Measurements from ENCODE around the gene PRDM15. TPM values are rescaled to one million over a fixed set of nuclear protein-coding genes. Genes with fewer than 3 reads are reported as not detected.

The PRDM15 gene
- total and polyA plus RNA-seq, 7 donors, result 1.2 to 6.9 (median 4.6) TPM

DNA sequence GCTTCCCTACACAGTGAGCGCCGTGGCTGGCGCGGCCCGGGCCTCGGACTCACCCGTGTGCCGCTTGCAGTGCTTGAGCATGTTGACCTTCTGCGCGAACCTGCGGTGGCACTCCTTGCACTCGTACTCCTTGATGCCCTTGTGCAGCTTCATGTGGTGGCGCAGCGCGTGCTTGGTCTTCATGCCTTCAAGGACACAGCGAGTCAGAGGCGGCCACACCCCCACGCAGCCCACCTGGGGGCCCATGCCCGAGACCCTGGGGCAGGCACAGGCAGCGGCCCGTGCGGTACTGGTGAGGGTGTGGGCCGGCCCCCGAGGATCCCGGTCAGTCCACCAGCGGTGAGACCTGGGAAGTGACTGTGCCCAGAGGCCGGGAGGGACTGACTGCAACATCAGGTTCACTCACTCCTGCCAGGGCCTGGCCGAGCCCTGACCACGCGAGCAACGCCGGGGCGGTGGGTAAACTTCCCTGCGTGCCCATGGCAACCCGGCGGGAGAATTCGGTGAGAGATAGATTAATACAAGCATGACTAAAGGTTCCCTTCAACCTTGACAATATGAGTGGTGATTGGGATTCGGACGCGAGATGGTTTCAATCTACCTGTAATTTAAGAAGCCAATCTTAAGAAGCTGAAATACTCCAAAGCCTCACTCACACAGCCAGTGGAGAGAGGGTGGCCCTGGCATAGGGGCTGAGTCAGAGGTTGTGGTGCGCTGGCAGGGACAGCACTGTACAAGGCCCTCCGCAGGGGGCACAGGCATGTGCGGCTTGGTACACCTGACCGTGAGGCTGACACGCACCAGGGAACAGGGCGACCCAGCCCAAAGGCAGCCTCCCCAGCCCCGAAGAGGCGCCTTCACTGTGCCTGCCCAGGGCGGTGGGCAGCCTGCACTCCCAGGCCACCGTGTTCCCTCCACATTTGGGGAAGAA is 63.2 kb downstream of the PRDM15 start:
- 94 to 95% methylated on average over 50 of the region's 50 CpGs for WGBS, 2 donors
- Histone ChIP-seq H3K9me3 (no peaks in the 10 kb centered on the region), H3K4me3 (no peak overlapping the region), H3K27ac (no peak overlapping the region), H3K4me1 (peaks cover 0 to 8% (median 3%) of the 10 kb centered on the region in 4 donors), H3K36me3 (peaks cover 0 to 35% (median 10%) of the 10 kb centered on the region in 4 donors), H3K27me3 (no peaks in the 10 kb centered on the region)
- TF ChIP-seq EP300 (IDR thresholded peaks at IDR 0.05) (no peak), POLR2AphosphoS5 (IDR thresholded peaks at IDR 0.05) (no peak), POLR2A (IDR thresholded peaks at IDR 0.05) (no peak)
- TF ChIP-seq, protein P1, sequence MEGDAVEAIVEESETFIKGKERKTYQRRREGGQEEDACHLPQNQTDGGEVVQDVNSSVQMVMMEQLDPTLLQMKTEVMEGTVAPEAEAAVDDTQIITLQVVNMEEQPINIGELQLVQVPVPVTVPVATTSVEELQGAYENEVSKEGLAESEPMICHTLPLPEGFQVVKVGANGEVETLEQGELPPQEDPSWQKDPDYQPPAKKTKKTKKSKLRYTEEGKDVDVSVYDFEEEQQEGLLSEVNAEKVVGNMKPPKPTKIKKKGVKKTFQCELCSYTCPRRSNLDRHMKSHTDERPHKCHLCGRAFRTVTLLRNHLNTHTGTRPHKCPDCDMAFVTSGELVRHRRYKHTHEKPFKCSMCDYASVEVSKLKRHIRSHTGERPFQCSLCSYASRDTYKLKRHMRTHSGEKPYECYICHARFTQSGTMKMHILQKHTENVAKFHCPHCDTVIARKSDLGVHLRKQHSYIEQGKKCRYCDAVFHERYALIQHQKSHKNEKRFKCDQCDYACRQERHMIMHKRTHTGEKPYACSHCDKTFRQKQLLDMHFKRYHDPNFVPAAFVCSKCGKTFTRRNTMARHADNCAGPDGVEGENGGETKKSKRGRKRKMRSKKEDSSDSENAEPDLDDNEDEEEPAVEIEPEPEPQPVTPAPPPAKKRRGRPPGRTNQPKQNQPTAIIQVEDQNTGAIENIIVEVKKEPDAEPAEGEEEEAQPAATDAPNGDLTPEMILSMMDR (IDR thresholded peaks at IDR 0.05), result no peak
- intact Hi-C loops (cut with DNase I), result loop anchor here (1.0 kb wide), 1 partner anchor 301 kb away; no protein-coding TSS in a partner anchor
- peak; percentile 68 for DNase-seq

DNA sequence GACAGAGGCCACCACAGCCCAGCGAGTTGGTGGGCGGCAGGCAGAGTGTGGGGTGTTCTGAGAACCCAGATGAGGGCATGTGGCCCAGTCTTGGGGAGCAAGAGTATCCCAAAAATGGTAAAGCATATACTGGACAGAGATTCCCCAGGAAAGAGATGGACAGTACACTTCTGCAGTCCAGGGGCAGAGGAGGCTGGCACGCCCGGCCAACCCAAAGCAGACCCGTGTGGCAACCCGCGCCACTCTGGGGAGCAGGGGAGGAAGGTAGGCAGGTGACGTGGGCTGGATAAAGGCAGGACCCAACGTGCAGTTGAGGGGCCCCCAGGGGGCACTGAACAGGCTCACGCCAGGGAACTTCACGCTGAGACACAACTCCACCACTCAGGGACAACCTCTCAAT is 65.9 kb downstream of the PRDM15 start:
- WGBS, 2 donors, result 91 to 95% methylated on average over 11 of the region's 11 CpGs
- no peak for DNase-seq
- Histone ChIP-seq H3K27ac (no peak overlapping the region), H3K4me3 (no peak overlapping the region), H3K9me3 (no peaks in the 10 kb centered on the region), H3K36me3 (peaks cover 0 to 50% (median 13%) of the 10 kb centered on the region in 4 donors), H3K27me3 (no peaks in the 10 kb centered on the region), H3K4me1 (peaks cover 0 to 8% (median 3%) of the 10 kb centered on the region in 4 donors)
- intact Hi-C loops (cut with DNase I), result no loop called here
- no peak for TF ChIP-seq POLR2A (IDR thresholded peaks at IDR 0.05)
- TF ChIP-seq EP300 (IDR thresholded peaks at IDR 0.05), result no peak
- TF ChIP-seq, protein P1 (IDR thresholded peaks at IDR 0.05), result no peak
- no peak for TF ChIP-seq POLR2AphosphoS5 (IDR thresholded peaks at IDR 0.05)

DNA sequence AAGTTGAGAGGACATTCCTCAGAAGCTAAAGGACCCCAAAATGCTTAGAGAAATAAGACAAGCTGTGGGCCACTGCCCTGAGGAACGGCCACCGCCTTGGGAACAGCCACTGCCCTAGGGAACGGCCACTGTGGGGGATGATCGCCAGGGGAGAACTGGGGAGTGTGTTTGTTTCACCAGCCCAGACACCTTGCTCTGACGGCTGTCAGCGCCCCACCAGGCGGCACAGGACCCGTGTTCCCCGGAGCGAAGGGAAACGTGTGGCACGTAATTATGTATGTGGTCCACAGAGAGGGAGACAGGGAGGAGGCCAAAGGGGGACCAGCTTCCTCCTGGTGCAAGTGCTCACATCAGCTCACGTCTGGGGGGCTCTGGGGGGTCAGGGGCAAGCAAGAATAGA is 66.5 kb downstream of the PRDM15 start:
- Histone ChIP-seq H3K4me1 (peaks cover 0 to 8% (median 3%) of the 10 kb centered on the region in 4 donors), H3K9me3 (no peaks in the 10 kb centered on the region), H3K27me3 (no peaks in the 10 kb centered on the region), H3K36me3 (peaks cover 0 to 54% (median 13%) of the 10 kb centered on the region in 4 donors), H3K27ac (no peak overlapping the region), H3K4me3 (no peak overlapping the region)
- no peak for DNase-seq
- TF ChIP-seq POLR2AphosphoS5 (IDR thresholded peaks at IDR 0.05) (no peak), EP300 (IDR thresholded peaks at IDR 0.05) (no peak), POLR2A (IDR thresholded peaks at IDR 0.05) (no peak)
- TF ChIP-seq, protein P1 (IDR thresholded peaks at IDR 0.05), result no peak
- intact Hi-C loops (cut with DNase I), result no loop called here
- WGBS, 2 donors, result 96% methylated on average over 13 of the region's 13 CpGs

DNA sequence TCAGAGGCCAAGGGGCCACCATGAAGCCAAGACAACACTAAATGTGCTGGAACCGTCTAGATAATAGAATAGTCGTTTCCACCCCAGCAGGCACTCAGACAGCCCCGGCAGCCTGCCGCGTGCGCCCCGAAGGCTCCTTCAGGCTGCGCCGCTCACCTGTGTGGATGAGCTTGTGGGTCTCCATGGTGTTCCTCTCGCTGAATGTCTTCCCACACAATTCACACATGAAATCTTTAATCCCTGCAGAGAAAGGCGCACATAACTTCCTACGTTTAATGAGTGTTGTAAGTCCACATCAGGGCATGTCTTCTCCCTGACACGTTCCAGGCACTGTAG is 68.6 kb downstream of the PRDM15 start:
- H3K36me3 ChIP-seq, result peaks cover 0 to 51% (median 13%) of the 10 kb centered on the region in 4 donors
- no peaks in the 10 kb centered on the region for H3K4me1 ChIP-seq
- TF ChIP-seq POLR2AphosphoS5 (IDR thresholded peaks at IDR 0.05) (no peak), POLR2A (IDR thresholded peaks at IDR 0.05) (no peak), EP300 (IDR thresholded peaks at IDR 0.05) (no peak)
- TF ChIP-seq, protein P1 (IDR thresholded peaks at IDR 0.05), result no peak
- no peak overlapping the region for H3K27ac ChIP-seq
- DNase-seq, result no peak
- intact Hi-C loops (cut with DNase I), result no loop called here
- H3K4me3 ChIP-seq, result no peak overlapping the region
- no peaks in the 10 kb centered on the region for H3K27me3 ChIP-seq
- no peaks in the 10 kb centered on the region for H3K9me3 ChIP-seq
- 95 to 96% methylated on average over 13 of the region's 13 CpGs for WGBS, 2 donors
